22Rv1 (cell line): Measurements from ENCODE around the gene CLGN.

Experiments used
- H3K27ac ChIP-seq: fragments of 450-650 bp; 2 replicates; pipeline ENCODE4 v1.5.1; 2017
- ZFX ChIP-seq: fragments of 450-650 bp; IDR thresholded peaks from 2 replicates; pipeline ENCODE4 v1.6.1; 2017; ENCODE audit warnings: antibody characterized with exemption, borderline replicate concordance
- TF ChIP-seq, protein P1 (sequence below): fragments of 450-650 bp; IDR thresholded peaks from 2 replicates; pipeline ENCODE4 v1.5.1; 2017; ENCODE audit warnings: mild to moderate bottlenecking

CLGN gene

DNA sequence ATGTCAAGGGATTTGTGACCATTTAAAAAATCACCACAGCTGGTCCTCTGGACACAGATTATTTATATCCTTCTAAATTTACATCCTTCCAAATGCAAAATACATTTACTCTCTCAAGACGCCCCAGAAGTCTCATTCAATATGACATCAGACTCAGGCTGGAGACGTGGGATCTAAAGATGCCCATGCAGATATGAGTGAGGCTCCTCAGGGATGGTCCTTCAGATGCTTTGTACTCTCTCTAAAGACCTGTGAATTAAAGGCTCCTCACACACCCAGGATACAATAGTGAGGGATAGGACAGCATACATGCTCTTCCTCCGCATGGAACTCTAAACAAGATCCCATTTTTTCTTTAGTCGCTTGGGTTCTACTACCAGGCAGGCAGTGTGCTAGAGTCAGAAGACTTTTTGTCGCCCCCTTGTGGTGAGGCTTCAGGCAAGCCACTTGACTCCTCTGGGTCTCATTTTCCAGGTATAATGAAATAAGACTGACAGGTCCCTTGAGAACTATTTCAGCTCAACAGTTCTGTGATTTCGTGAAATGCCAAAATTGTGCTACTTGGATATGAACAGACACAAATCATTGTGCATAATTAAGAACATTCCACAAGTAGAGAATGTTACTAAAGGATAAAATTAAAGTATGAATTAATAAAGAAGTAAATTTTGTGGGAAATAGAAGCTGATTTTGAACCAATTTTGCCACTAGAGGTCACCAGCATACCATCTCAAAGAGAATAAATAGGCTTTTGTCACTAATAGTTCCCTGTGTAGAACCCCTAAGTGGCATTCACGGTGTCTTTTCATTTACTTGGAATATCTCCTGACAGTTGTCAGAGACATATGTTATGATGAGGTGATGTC, 67.7 kb downstream of the CLGN start:
- TF ChIP-seq, protein P1, sequence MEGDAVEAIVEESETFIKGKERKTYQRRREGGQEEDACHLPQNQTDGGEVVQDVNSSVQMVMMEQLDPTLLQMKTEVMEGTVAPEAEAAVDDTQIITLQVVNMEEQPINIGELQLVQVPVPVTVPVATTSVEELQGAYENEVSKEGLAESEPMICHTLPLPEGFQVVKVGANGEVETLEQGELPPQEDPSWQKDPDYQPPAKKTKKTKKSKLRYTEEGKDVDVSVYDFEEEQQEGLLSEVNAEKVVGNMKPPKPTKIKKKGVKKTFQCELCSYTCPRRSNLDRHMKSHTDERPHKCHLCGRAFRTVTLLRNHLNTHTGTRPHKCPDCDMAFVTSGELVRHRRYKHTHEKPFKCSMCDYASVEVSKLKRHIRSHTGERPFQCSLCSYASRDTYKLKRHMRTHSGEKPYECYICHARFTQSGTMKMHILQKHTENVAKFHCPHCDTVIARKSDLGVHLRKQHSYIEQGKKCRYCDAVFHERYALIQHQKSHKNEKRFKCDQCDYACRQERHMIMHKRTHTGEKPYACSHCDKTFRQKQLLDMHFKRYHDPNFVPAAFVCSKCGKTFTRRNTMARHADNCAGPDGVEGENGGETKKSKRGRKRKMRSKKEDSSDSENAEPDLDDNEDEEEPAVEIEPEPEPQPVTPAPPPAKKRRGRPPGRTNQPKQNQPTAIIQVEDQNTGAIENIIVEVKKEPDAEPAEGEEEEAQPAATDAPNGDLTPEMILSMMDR: peak; percentile 94
- no peak for TF ChIP-seq ZFX
- H3K27ac ChIP-seq: no peak overlapping the region

DNA sequence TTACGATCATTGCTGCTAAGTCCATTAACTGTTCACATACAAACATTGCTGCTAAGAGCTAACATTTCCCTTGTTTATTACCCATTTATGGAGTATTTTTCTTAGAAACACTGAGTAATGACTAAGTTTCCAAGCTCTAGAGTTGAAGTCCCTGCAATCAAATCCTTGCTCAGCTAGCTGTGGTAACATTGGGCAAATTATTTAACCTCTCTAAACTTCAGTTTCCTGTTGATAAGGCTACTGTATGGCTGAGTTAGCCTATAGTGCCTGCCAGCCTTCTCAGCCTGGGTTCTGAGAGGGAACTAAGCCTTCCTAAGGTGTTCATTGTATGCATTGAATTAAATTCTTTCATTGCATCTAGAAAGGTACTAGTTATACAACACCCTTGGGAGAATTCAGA, 69.2 kb downstream of the CLGN start:
- no peak overlapping the region for H3K27ac ChIP-seq
- no peak for TF ChIP-seq ZFX
- TF ChIP-seq, protein P1: no peak

DNA sequence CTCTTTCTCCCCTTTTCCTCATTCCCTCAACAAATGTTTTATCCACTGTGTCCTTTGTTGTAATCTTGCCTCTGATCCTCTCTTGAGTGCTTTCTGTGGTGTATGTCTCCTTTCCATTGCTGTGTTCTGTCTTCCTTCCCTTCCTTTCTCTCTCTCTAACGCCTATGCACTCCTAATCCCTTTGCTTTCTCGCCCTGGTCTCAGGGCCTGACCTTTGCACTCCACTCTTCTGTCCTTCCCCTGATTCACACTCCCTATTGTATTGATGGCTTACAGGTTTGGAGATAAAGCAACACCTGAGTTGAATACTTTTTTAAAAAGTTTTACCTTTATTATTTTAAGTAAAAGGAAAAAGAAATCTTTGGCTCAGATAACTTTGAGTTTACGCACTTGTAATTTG, 69.6 kb downstream of the CLGN start:
- TF ChIP-seq, protein P1: no peak
- no peak for TF ChIP-seq ZFX

DNA sequence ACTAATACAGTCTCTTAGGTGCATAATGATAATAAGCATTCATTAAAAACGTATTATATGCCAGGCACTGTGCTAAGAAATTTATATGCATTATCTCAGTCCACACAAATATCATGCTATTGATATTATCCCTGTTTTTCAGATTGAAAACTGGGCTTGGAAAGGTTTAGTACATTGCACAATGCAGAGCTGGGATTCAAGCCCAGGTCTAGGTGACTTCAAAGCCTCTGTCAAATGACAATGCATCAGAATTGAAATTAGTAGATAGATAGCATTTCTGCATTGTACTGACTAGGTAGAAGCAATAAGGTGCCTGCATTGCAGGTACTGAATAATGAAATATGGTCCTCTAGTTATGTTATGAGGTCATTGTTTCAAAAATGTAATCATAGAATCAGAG, 72.2 kb downstream of the CLGN start:
- H3K27ac ChIP-seq: no peak overlapping the region
- no peak for TF ChIP-seq ZFX
- TF ChIP-seq, protein P1: no peak

More for the DNA sequence above, 69.6 kb downstream of the CLGN start:
- H3K27ac ChIP-seq: no peak overlapping the region

DNA sequence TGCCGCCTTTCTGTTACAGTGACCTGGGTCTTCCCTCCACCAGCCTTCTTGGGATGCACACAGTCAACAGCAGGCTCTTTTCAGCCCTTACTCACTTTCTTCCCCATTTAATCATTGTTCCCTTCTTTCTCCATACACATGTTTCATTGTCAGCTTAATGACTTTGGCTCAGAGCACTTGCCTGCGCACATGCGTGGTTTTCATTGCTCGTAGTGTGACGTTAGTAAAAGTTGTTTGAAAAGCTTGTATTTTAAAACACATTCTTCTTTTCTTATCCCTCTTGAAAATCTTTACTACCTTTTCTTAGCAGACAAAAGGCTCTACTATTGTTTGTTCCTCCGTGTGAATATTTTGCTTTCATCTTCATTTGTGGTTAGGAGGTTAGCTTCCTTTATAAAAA, 73.7 kb downstream of the CLGN start:
- H3K27ac ChIP-seq: no peak overlapping the region
- TF ChIP-seq ZFX: no peak
- TF ChIP-seq, protein P1: no peak

DNA sequence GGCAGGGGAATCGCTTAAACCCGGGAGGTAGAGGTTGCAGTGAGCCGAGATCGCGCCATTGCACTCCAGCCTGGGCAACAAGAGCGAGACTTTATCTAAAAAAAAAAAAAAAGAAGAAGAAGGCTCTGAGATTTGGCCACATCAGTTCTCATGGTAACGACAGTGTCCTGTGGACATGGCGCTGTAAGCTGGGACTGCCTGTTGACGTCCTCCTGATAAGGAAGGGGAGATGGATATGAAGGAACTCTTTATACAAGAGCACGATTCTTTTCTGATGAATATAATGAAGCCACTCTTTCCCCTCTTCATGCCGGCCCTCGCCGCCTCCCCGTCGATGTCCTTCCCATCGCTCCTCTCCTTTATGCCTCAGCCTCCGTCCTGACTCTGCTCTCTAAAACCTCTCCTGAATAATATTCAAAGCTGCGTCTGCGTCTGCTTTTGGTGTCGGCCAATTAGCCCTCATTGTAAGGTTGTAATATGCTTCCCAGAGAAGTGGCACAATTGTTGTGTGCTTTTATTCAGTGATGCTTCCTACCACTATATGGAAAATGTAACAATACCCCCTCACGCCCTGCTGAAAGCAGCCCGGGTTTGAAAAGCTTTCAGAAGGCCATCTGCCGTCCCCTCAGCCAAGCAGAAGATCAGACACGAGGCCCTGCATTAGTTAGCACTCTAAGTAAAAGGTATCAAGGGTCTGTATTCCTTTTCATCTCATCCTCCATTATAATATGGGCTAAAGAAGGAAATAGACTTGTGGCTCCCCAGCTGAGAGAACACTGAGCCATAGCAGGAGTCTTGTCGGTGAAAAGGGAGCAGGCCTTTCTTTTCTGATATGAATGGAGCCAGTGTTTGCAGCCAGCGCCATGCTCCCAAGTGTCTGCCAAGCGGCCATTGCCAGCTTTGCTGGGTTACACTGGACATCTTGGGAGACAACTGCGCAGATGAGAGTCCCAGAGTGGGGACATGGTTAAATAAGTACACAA, 76.1 kb downstream of the CLGN start:
- TF ChIP-seq ZFX: no peak
- TF ChIP-seq, protein P1: no peak

DNA sequence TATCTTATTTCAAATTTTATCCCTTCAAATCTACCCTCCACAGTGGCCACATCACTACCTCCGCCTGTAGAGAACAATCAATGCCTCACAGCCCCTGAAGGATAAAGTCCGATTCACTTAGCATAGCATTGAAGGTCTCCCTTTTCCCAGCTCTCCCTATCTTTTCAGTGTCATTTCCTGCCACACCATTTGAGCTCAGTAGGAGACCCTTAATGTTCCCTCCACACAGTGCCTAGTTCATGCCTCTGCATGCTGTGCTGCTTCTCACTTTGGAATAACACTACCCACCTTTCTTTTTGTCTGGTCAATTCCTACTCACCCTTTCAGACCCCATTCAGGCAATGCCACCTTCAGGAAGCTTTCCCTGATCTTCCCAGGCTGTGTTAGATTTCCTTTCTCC, 77.6 kb downstream of the CLGN start:
- TF ChIP-seq ZFX: no peak
- no peak overlapping the region for H3K27ac ChIP-seq

More for the DNA sequence above, 76.1 kb downstream of the CLGN start:
- no peak overlapping the region for H3K27ac ChIP-seq
